ENCODE measurements around the gene REV1. TPM values are rescaled to one million over a fixed set of nuclear protein-coding genes. Genes with fewer than 3 reads are reported as not detected.
A peak's percentile ranks its signal among the peaks of the same experiment; 100 is the strongest.

REV1 gene
- total and polyA plus RNA-seq, 2 of the 4 experiments (the other 2 are of a cell fraction) = 13.4 to 30.1 TPM

GRCh38 chr2:99487906-99488305 is 1.9 kb downstream of the REV1 start:
- Histone ChIP-seq H3K27ac (ENCODE audit: insufficient read depth, low read length) (no peak overlapping the region), H2AFZ (replicated peaks; ENCODE audit: low read length, poor library complexity) (no peak overlapping the region), H3K79me1 (ENCODE audit: low read depth in 1 of 2, low read length in 2 of 2) (peaks cover 16 to 48% of the 10 kb centered on the region in 2 experiments), H2AK9ac (replicated peaks; ENCODE audit: low read depth, low read length, poor library complexity) (no peak overlapping the region), H3K4me1 (ENCODE audit: control insufficient read depth, insufficient read depth, low read length) (0 out of 2 replicates have a peak, but pooled peaks cover 4% of the 10 kb centered on the region), H2AK5ac (ENCODE audit: low read depth, low read length) (peak overlapping the region; percentile 29; the same call in 1 of the 2 replicates), H4K5ac (ENCODE audit: low read depth, low read length) (no peak overlapping the region), H3K36me3 (ENCODE audit: control insufficient read depth, insufficient read depth, low read length) (no peaks in the 10 kb centered on the region), H4K91ac (ENCODE audit: insufficient read depth, low read depth, low read length) (no peak overlapping the region), H3K4ac (ENCODE audit: low read depth, low read length) (no peak overlapping the region), H3K4me2 (ENCODE audit: low read depth, low read length) (peak overlapping the region; percentile 43), H3K14ac (replicated peaks; ENCODE audit: low read depth, low read length) (0 out of 2 replicates have a peak overlapping the region, but pooled peaks have one; percentile 19), H3K56ac (ENCODE audit: extremely low read depth, insufficient read depth, low read length) (no peak overlapping the region), H3K23ac (ENCODE audit: low read depth, low read length) (peak overlapping the region; percentile 19; the same call in 1 of the 2 replicates), H3K27me3 (ENCODE audit: control insufficient read depth, insufficient read depth, low read length) (peaks cover 2% of the 10 kb centered on the region; the same call in 1 of the 2 replicates), H2BK120ac (ENCODE audit: low read depth, low read length) (no peak overlapping the region), H4K8ac (ENCODE audit: low read depth in 2 of 2, low read length in 2 of 2) (no peak overlapping the region), H3K9ac (ENCODE audit: low read depth, low read length) (no peak overlapping the region), H4K20me1 (ENCODE audit: insufficient read depth, low read length) (peaks cover 42% of the 10 kb centered on the region), H3K9me1 (ENCODE audit: insufficient read depth, low read length) (peaks cover 3% of the 10 kb centered on the region), H2BK5ac (ENCODE audit: low read depth, low read length, poor library complexity, severe bottlenecking) (no peak overlapping the region), H2BK15ac (ENCODE audit: low read depth, low read length) (no peak overlapping the region), H2BK20ac (ENCODE audit: low read depth, low read length) (no peak overlapping the region; the same call in 1 of the 2 replicates), H3K9me3 (ENCODE audit: control insufficient read depth, insufficient read depth, low read length) (no peaks in the 10 kb centered on the region), H3K4me3 (ENCODE audit: insufficient read depth, low read depth, low read length) (no peak overlapping the region), H3K18ac (ENCODE audit: low read depth, low read length) (no peak overlapping the region)
- intact Hi-C loops (cut with micrococcal nuclease) (no loop called here), dilution Hi-C loops (cut with HindIII; ENCODE audit: low sequenced_read_pairs, unreplicated experiment) (no loop called here), in situ Hi-C loops (cut with MboI; ENCODE audit: low sequenced_read_pairs) (no loop called here)
- ATAC-seq (ENCODE audit: low read depth) (no peak), DNase-seq (peak; percentile 71)
- BruUV-seq (replicated peaks) = TSS peak; percentile 22
- WGBS, 2 experiments (ENCODE audit: extremely low coverage in 2 of 2, insufficient read length in 1 of 2) = no CpG with 5 or more reads among the region's 4 CpGs
- ChIA-PET POLR2A (ENCODE audit: unreplicated experiment) (no interaction called here), CTCF (no interaction called here)
- no peak for TF ChIP-seq SMC3 (IDR thresholded peaks at IDR 0.05; ENCODE audit: low read depth, low read length)
- no peak for TF ChIP-seq NFE2L2 (IDR thresholded peaks at IDR 0.05; ENCODE audit: low read depth, low read length)
- TF ChIP-seq USF2 (IDR thresholded peaks at IDR 0.05; ENCODE audit: low read depth, low read length) = no peak
- TF ChIP-seq RCOR1 (IDR thresholded peaks at IDR 0.05; ENCODE audit: insufficient replicate concordance, low read length) = no peak
- TF ChIP-seq ELK1 (IDR thresholded peaks at IDR 0.05; ENCODE audit: borderline replicate concordance, low read depth, low read length) = no peak
- no peak for TF ChIP-seq CHD1 (IDR thresholded peaks at IDR 0.05; ENCODE audit: low read depth, low read length)
- TF ChIP-seq FOS (IDR thresholded peaks at IDR 0.05; ENCODE audit: low read depth, low read length) = no peak
- no peak for TF ChIP-seq MXI1 (IDR thresholded peaks at IDR 0.05; ENCODE audit: borderline replicate concordance, low read depth, low read length)
- no peak for TF ChIP-seq POLR2A (IDR thresholded peaks at IDR 0.05; ENCODE audit: low read depth, low read length)
- no peak for TF ChIP-seq RFX5 (IDR thresholded peaks at IDR 0.05; ENCODE audit: low read depth, low read length)
- no peak for TF ChIP-seq CTCF (conservative IDR thresholded peaks at IDR 0.05; ENCODE audit: low read depth, low read length)
- no peak for TF ChIP-seq RAD21 (IDR thresholded peaks at IDR 0.05; ENCODE audit: low read length)
- no peak for TF ChIP-seq MAZ (IDR thresholded peaks at IDR 0.05; ENCODE audit: borderline replicate concordance, low read depth, low read length)
- no peak for TF ChIP-seq CEBPB (IDR thresholded peaks at IDR 0.05; ENCODE audit: low read depth, low read length)
- TF ChIP-seq BHLHE40 (IDR thresholded peaks at IDR 0.05; ENCODE audit: low read depth, low read length) = no peak
- no peak for TF ChIP-seq MAFK (IDR thresholded peaks at IDR 0.05; ENCODE audit: low read depth, low read length)
